A673 (cell line): Measurements from ENCODE around the gene PID1. TPM values are rescaled to one million over a fixed set of nuclear protein-coding genes. Genes with fewer than 3 reads are reported as not detected.

Source experiments
- BruUV-seq: library from RNA; stranded (reverse); fragments of 400-500 nt; replicated peaks from 2 replicates; lab custom pipeline; 2021; lab: Mats Ljungman, UMichigan
- CTCF ChIA-PET: fragments of 300-600 bp; sonication (Branson Sonifier 250); formaldehyde crosslinking; loops from one replicate; lab custom pipeline; 2022; ENCODE audit warnings: antibody characterized with exemption; lab: Charles Lee
- POLR2A ChIA-PET: fragments of 300-600 bp; sonication (Branson Sonifier 250); formaldehyde crosslinking; loops from one replicate; lab custom pipeline; 2022; ENCODE audit warnings: antibody characterized with exemption; ENCODE audit not compliant: low non-redundant PET; lab: Charles Lee
- DNase-seq: peaks from one replicate; pipeline ENCODE4 v3.0.0-alpha.2; 2015; ENCODE audit warnings: low spot score
- H3K27ac ChIP-seq: fragments of 200-600 bp; sonication (generic); 2 replicates; pipeline ENCODE4 v1.5.1; 2016; ENCODE audit warnings: mixed run types, low read depth, mild to moderate bottlenecking, mixed read lengths, antibody characterized with exemption, low read length; ENCODE audit not compliant: poor library complexity, severe bottlenecking
- H3K27me3 ChIP-seq: fragments of 200-600 bp; sonication (generic); replicated peaks from 2 replicates; pipeline ENCODE4 v1.6.1; 2017; ENCODE audit warnings: mixed run types, low read depth, mild to moderate bottlenecking, mixed read lengths, antibody characterized with exemption, low read length; ENCODE audit not compliant: insufficient read depth, poor library complexity
- H3K36me3 ChIP-seq: fragments of 200-600 bp; sonication (generic); 2 replicates; pipeline ENCODE4 v1.6.1; 2016; ENCODE audit warnings: mixed run types, mild to moderate bottlenecking, mixed read lengths, antibody characterized with exemption, low read length; ENCODE audit not compliant: insufficient read depth, poor library complexity, severe bottlenecking
- H3K4me1 ChIP-seq: fragments of 200-600 bp; sonication (generic); 2 replicates; pipeline ENCODE4 v1.6.1; 2017; ENCODE audit warnings: mixed run types, mild to moderate bottlenecking, mixed read lengths, antibody characterized with exemption, low read length; ENCODE audit not compliant: insufficient read depth, poor library complexity, severe bottlenecking
- H3K4me3 ChIP-seq: fragments of 200-600 bp; sonication (generic); 2 replicates; pipeline ENCODE4 v1.5.1; 2016; ENCODE audit warnings: low read depth, mixed run types, mild to moderate bottlenecking, mixed read lengths, low read length; ENCODE audit not compliant: poor library complexity, severe bottlenecking
- H3K9me3 ChIP-seq: fragments of 200-600 bp; sonication (generic); 2 replicates; pipeline ENCODE4 v1.6.1; 2016; ENCODE audit warnings: mixed run types, low read depth, mild to moderate bottlenecking, mixed read lengths, antibody characterized with exemption, low read length; ENCODE audit not compliant: poor library complexity, severe bottlenecking
- EZH2 ChIP-seq: fragments of 200-600 bp; sonication (generic); IDR thresholded peaks from 2 replicates; pipeline ENCODE4 v1.6.1; 2017; ENCODE audit warnings: borderline replicate concordance, low read depth, mild to moderate bottlenecking, mixed read lengths, antibody characterized with exemption, low read length; ENCODE audit not compliant: poor library complexity, severe bottlenecking
- intact Hi-C: fragments of 100-400 bp; cut with micrococcal nuclease; formaldehyde crosslinking; loops from one replicate; pipeline ENCODE4 v1.10.0; 2022; ENCODE audit not compliant: unreplicated experiment
- total RNA-seq: library from RNA; stranded (reverse); gene quantifications from 2 replicates; pipeline ENCODE4 v1.2.3, GENCODE V29; 2021
- TF ChIP-seq, protein P1 (sequence below): fragments of 300-800, 200-600 bp; sonication (generic); conservative IDR thresholded peaks from 2 replicates; pipeline ENCODE4 v1.5.1; 2017; ENCODE audit warnings: low read depth, mild to moderate bottlenecking, antibody characterized with exemption, low read length, moderate library complexity, mixed read lengths

Gene PID1
- total RNA-seq, 1 experiment from 2014 or later, result 1.5 TPM

DNA sequence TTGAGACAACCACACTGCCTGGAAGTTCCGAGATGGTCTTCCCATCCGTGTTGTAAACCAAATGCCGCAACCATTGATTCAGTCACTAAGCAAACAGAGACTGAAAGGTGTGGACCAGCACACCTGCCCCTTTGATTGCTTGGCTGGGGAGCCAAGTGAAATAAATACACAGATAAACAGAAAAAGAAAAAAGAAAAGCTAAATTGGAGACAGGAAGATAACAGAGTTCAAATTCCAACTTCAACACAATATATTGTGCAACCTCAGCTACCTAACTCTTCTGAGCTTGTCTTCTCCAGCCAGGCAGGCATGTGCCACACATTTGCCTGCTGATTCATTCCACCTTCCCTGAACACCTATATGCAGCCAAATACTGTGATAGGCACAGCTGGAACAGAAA, 110.9 kb downstream of the PID1 start:
- Histone ChIP-seq H3K27ac (no peak overlapping the region), H3K27me3 (no peaks in the 10 kb centered on the region), H3K9me3 (no peaks in the 10 kb centered on the region), H3K4me1 (no peaks in the 10 kb centered on the region), H3K36me3 (no peaks in the 10 kb centered on the region), H3K4me3 (no peak overlapping the region)
- ChIA-PET CTCF (no interaction called here), POLR2A (no interaction called here)
- BruUV-seq, result no TSS peak
- intact Hi-C loops, result no loop called here
- no peak for DNase-seq
- no peak for TF ChIP-seq EZH2
- TF ChIP-seq, protein P1, sequence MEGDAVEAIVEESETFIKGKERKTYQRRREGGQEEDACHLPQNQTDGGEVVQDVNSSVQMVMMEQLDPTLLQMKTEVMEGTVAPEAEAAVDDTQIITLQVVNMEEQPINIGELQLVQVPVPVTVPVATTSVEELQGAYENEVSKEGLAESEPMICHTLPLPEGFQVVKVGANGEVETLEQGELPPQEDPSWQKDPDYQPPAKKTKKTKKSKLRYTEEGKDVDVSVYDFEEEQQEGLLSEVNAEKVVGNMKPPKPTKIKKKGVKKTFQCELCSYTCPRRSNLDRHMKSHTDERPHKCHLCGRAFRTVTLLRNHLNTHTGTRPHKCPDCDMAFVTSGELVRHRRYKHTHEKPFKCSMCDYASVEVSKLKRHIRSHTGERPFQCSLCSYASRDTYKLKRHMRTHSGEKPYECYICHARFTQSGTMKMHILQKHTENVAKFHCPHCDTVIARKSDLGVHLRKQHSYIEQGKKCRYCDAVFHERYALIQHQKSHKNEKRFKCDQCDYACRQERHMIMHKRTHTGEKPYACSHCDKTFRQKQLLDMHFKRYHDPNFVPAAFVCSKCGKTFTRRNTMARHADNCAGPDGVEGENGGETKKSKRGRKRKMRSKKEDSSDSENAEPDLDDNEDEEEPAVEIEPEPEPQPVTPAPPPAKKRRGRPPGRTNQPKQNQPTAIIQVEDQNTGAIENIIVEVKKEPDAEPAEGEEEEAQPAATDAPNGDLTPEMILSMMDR, result no peak

DNA sequence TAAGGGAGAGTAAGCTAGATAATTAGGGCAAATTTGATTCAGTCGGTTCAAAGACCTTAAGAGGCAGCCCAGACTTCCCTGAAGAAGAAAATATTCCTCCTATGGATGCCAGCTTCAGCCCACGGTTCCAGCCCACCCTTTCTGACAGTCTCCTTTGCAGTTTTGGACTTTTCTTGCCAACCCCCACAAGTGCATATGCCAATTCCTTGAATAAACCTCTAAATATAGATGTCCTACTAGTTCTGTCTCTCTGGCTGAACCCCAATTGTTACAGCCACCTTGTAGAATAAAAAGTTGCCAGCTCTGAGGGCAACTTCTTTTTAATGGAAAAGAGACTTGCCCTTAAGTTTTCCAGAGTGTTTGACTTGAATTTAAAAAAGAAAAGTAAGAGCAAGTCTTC, 111.7 kb downstream of the PID1 start:
- CTCF ChIA-PET, result no interaction called here
- POLR2A ChIA-PET, result no interaction called here

DNA sequence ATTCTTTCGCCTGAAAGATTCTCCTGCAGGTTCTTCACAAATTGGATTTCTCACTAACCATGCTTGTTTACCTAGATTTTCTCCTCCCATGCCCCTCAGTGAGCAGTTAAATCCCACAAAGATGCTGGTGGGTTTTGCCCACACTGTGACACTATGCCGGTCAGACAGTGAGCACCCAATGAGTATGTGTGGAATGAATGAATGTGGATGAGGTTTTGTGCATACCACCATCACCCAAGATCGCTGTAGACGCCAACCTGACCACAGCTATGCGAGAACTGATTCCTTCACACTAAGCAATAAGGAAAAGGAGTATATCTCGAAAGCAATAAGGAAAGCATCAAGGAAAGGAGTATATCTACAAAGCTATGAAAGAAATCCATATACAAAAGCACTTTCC, 116.7 kb downstream of the PID1 start:
- no TSS peak for BruUV-seq
- DNase-seq, result no peak
- H3K36me3 ChIP-seq, result no peaks in the 10 kb centered on the region
- H3K27ac ChIP-seq, result no peak overlapping the region
- intact Hi-C loops, result no loop called here
- no peak overlapping the region for H3K4me3 ChIP-seq
- H3K27me3 ChIP-seq, result no peaks in the 10 kb centered on the region
- H3K9me3 ChIP-seq, result no peaks in the 10 kb centered on the region
- POLR2A ChIA-PET, result no interaction called here
- H3K4me1 ChIP-seq, result no peaks in the 10 kb centered on the region
- CTCF ChIA-PET, result no interaction called here
- no peak for TF ChIP-seq EZH2
- TF ChIP-seq, protein P1, result no peak

More for the DNA sequence above, 111.7 kb downstream of the PID1 start:
- no peaks in the 10 kb centered on the region for H3K27me3 ChIP-seq
- DNase-seq, result no peak
- H3K9me3 ChIP-seq, result no peaks in the 10 kb centered on the region
- H3K36me3 ChIP-seq, result no peaks in the 10 kb centered on the region
- intact Hi-C loops, result no loop called here
- H3K27ac ChIP-seq, result no peak overlapping the region
- H3K4me3 ChIP-seq, result no peak overlapping the region
- TF ChIP-seq EZH2, result no peak
- TF ChIP-seq, protein P1, result no peak
- no TSS peak for BruUV-seq
- H3K4me1 ChIP-seq, result no peaks in the 10 kb centered on the region
